Naive thymus-derived CD4-positive, alpha-beta T cell (primary cell): Measurements from ENCODE around the gene ANGEL1. TPM values are rescaled to one million over a fixed set of nuclear protein-coding genes. Genes with fewer than 3 reads are reported as not detected.

ENCODE experiments used
- ATAC-seq: fragments of 150-1000 bp; cut with Tn5 transposase; 2 replicates; pipeline ENCODE4 v1.10.0; 2021; ENCODE audit warnings: mild to moderate bottlenecking, moderate library complexity
- CTCF ChIA-PET: fragments of 350-600 bp; sonication (Branson Sonifier 250); formaldehyde crosslinking; loops from one replicate; lab custom pipeline; 2021; ENCODE audit warnings: antibody characterized with exemption; lab: Charles Lee
- POLR2A ChIA-PET: fragments of 350-600 bp; sonication (Branson Sonifier 250); formaldehyde crosslinking; loops from one replicate; lab custom pipeline; 2021; ENCODE audit warnings: antibody characterized with exemption, inconsistent platforms; lab: Charles Lee
- DNase-seq, 9 donors: peaks; one replicate each; pipeline versions ENCODE4 v3.0.0 to v3.0.0-alpha.2; 2020 to 2022; ENCODE audit warnings: mixed read lengths in 1 of 9
- H3K27ac ChIP-seq: one replicate; pipeline ENCODE4 v1.7.0; 2013; ENCODE audit warnings: mild to moderate bottlenecking, low read depth, low read length, moderate library complexity
- H3K27me3 ChIP-seq, 2 donors: one replicate each; pipeline ENCODE4 v1.7.0; 2013; ENCODE audit warnings: low read length in 2 of 2, mild to moderate bottlenecking in 2 of 2, moderate library complexity in 2 of 2; ENCODE audit not compliant: control insufficient read depth in 2 of 2, insufficient read depth in 2 of 2
- H3K36me3 ChIP-seq, 3 experiments: 1 replicate in 2 of 3; 2 replicates in 1 of 3; pipeline ENCODE4 v1.7.0; 2013; ENCODE audit warnings: low read length in 3 of 3, mild to moderate bottlenecking in 3 of 3, moderate library complexity in 1 of 3; ENCODE audit not compliant: insufficient read depth in 3 of 3, control insufficient read depth in 2 of 3
- H3K4me1 ChIP-seq, 2 donors: one replicate each; pipeline ENCODE4 v1.7.0; 2013; ENCODE audit warnings: low read length in 2 of 2, mild to moderate bottlenecking in 2 of 2, moderate library complexity in 1 of 2; ENCODE audit not compliant: control insufficient read depth in 2 of 2, insufficient read depth in 2 of 2
- H3K4me3 ChIP-seq: 2 replicates; pipeline ENCODE4 v1.7.0; 2013; ENCODE audit warnings: mild to moderate bottlenecking, low read length
- H3K9me3 ChIP-seq, 3 experiments: 1 replicate in 2 of 3; 2 replicates in 1 of 3; pipeline ENCODE4 v1.7.0; 2013; ENCODE audit warnings: low read length in 3 of 3; ENCODE audit not compliant: control insufficient read depth in 2 of 3
- H3K27ac Mint-ChIP-seq, 9 donors: one replicate each; pipeline ENCODE4 v1.8.0; 2020 to 2022; ENCODE audit warnings: mixed read lengths in 9 of 9, mild to moderate bottlenecking in 8 of 9, moderate library complexity in 5 of 9, inconsistent platforms in 2 of 9
- H3K27me3 Mint-ChIP-seq, 5 donors: one replicate each; pipeline ENCODE4 v1.8.0; 2021 to 2022; ENCODE audit warnings: mixed read lengths in 5 of 5, mild to moderate bottlenecking in 1 of 5
- H3K36me3 Mint-ChIP-seq, 5 donors: one replicate each; pipeline ENCODE4 v1.8.0; 2020 to 2022; ENCODE audit warnings: mixed read lengths in 5 of 5, mild to moderate bottlenecking in 3 of 5, inconsistent platforms in 1 of 5
- H3K4me1 Mint-ChIP-seq, 7 donors: one replicate each; pipeline ENCODE4 v1.8.0; 2020 to 2022; ENCODE audit warnings: mixed read lengths in 7 of 7, mild to moderate bottlenecking in 3 of 7, inconsistent platforms in 1 of 7
- H3K4me3 Mint-ChIP-seq, 10 donors: one replicate each; pipeline ENCODE4 v1.8.0; 2020 to 2022; ENCODE audit warnings: mild to moderate bottlenecking in 10 of 10, mixed read lengths in 10 of 10, moderate library complexity in 6 of 10, inconsistent platforms in 2 of 10
- H3K9me3 Mint-ChIP-seq, 11 donors: one replicate each; pipeline ENCODE4 v1.8.0; 2020 to 2022; ENCODE audit warnings: mixed read lengths in 11 of 11, mild to moderate bottlenecking in 4 of 11, inconsistent platforms in 1 of 11, moderate library complexity in 1 of 11
- intact Hi-C, 2 donors: fragments of 100-400 bp; cut with micrococcal nuclease; formaldehyde crosslinking; loops; one replicate each; pipeline ENCODE4 v1.15.1; 2023
- polyA plus RNA-seq, 2 donors: library from polyadenylated mRNA; unstranded; fragments of 300-500 nt; fragmentation: Illumina TruSeq; gene quantifications; one replicate each; pipeline ENCODE4 v1.2.3, GENCODE V29; 2021
- total RNA-seq, 6 experiments: library from RNA in 5 of 6; stranded (reverse) in 5 of 6; gene quantifications; 1 replicate in 5 of 6; 2 replicates in 1 of 6; pipeline ENCODE4 v1.2.3 and lab custom pipeline; 2021 to 2026

The ANGEL1 gene
- total and polyA plus RNA-seq, 7 experiments from 2014 or later = 14.5 to 37.6 (median 28.3) TPM

DNA sequence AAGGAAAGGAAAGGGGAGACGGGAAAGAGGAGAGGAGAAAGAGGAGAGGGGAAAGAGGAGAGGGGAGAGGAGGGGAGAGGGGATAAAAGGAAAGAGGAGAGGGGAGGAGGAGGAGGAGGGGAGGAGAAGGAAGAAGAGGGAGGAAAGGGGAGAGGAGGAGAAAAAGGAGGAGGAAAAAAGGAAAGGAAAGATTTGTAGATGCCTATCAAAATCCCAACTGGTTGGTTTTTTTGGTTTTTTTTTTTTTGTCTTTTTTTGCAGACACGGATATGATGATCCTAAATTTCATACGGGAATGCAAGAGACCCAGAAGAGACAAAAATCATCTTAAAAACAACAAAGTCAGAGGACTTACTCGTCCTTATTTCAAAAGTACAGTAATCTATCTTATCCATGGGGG lies 19.4 kb downstream of the ANGEL1 start:
- POLR2A ChIA-PET = no interaction called here
- Histone ChIP-seq H3K36me3 (peaks cover 0 to 54% (median 9%) of the 10 kb centered on the region in 3 experiments), H3K27me3 (no peaks in the 10 kb centered on the region), H3K4me3 (no peak overlapping the region), H3K4me1 (no peaks in the 10 kb centered on the region), H3K9me3 (no peaks in the 10 kb centered on the region), H3K27ac (no peak overlapping the region)
- H3K9me3 Mint-ChIP-seq = peaks cover 0 to 2% (median 0%) of the 10 kb centered on the region in 11 donors
- intact Hi-C loops = no loop called here
- no peak for ATAC-seq
- peak overlapping the region in 1 of 9 donors; percentile 24 for H3K27ac Mint-ChIP-seq
- DNase-seq = no peak
- peaks cover 0 to 56% (median 23%) of the 10 kb centered on the region in 5 donors for H3K36me3 Mint-ChIP-seq
- H3K4me1 Mint-ChIP-seq = peaks cover 0 to 12% (median 9%) of the 10 kb centered on the region in 7 donors
- H3K4me3 Mint-ChIP-seq = no peak overlapping the region
- H3K27me3 Mint-ChIP-seq = no peaks in the 10 kb centered on the region
- CTCF ChIA-PET = no interaction called here

DNA sequence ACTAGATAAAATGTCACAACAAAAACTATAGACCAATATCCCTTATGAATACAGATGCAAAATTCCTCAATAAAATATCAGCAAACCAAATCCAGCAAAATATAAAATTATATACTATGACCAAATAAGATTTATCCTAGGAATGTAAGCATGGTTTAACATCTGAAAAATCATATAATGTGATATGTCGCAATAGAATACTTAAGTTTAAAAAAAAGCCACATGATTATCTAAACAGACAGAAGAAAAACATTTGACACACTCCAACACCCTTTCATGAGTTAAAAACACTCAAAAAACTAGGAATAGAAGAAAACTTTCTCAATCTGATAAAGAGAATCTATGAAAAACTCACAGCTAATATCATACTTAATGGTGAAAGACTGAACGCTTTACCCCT lies 20.3 kb downstream of the ANGEL1 start:
- Mint-ChIP-seq H3K36me3 (peaks cover 5 to 54% (median 20%) of the 10 kb centered on the region in 5 donors), H3K9me3 (peaks cover 0 to 4% (median 0%) of the 10 kb centered on the region in 11 donors), H3K27ac (no peak overlapping the region), H3K27me3 (no peaks in the 10 kb centered on the region), H3K4me1 (peaks cover 0 to 12% (median 9%) of the 10 kb centered on the region in 7 donors), H3K4me3 (no peak overlapping the region)
- no peaks in the 10 kb centered on the region for H3K27me3 ChIP-seq
- ATAC-seq = no peak
- no peaks in the 10 kb centered on the region for H3K9me3 ChIP-seq
- no peaks in the 10 kb centered on the region for H3K4me1 ChIP-seq
- H3K27ac ChIP-seq = no peak overlapping the region
- H3K4me3 ChIP-seq = no peak overlapping the region
- peaks cover 0 to 55% (median 9%) of the 10 kb centered on the region in 3 experiments for H3K36me3 ChIP-seq
- intact Hi-C loops = no loop called here
- POLR2A ChIA-PET = no interaction called here
- DNase-seq = no peak
- CTCF ChIA-PET = no interaction called here

DNA sequence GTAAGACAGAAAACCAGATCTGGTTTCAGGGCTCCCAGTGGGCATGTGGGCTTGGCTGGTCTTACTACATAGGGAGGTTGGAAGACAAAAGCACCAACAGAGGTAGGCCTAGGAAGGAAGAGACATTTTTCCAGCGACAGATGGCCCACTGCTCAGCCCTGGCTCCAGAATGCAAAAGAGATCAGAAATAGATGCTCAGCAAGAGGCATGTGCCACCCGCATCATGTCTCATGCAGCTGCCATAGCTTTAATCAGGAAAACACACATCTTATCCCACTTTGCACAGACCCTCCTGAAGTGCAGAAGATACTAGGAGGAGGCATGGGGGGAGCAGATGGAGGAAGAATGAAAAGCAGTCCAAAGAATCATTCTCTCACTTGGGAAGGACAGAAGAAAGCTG lies 26.1 kb downstream of the ANGEL1 start:
- Mint-ChIP-seq H3K4me1 (peaks cover 8 to 37% (median 15%) of the 10 kb centered on the region in 7 donors), H3K27me3 (no peaks in the 10 kb centered on the region), H3K4me3 (no peak overlapping the region), H3K36me3 (peaks cover 5 to 40% (median 16%) of the 10 kb centered on the region in 5 donors), H3K27ac (peak overlapping the region in 5 of 9 donors; percentile 40 to 84 (median 53)), H3K9me3 (peaks cover 0 to 3% (median 0%) of the 10 kb centered on the region in 11 donors)
- peaks cover 0 to 6% of the 10 kb centered on the region in 2 donors for H3K4me1 ChIP-seq
- ChIA-PET CTCF (no interaction called here), POLR2A (no interaction called here)
- H3K36me3 ChIP-seq = peaks cover 0 to 79% (median 9%) of the 10 kb centered on the region in 3 experiments
- no peak for DNase-seq
- H3K27ac ChIP-seq = no peak overlapping the region
- no peak overlapping the region for H3K4me3 ChIP-seq
- no peaks in the 10 kb centered on the region for H3K27me3 ChIP-seq
- no peak for ATAC-seq
- no peaks in the 10 kb centered on the region for H3K9me3 ChIP-seq
- intact Hi-C loops = no loop called here

GRCh38 chr14:76784881-76785280 lies 27.8 kb downstream of the ANGEL1 start:
- ChIA-PET POLR2A (no interaction called here), CTCF (interaction anchor here (1.4 kb wide), 1 partner anchor 286 kb away, joined by 3 read pairs; no protein-coding TSS in a partner anchor)
- H3K27me3 Mint-ChIP-seq = no peaks in the 10 kb centered on the region
- Histone ChIP-seq H3K4me3 (no peak overlapping the region), H3K36me3 (peaks cover 0 to 68% (median under 1%) of the 10 kb centered on the region in 3 experiments), H3K27me3 (no peaks in the 10 kb centered on the region), H3K4me1 (peaks cover 0 to 6% of the 10 kb centered on the region in 2 donors), H3K9me3 (no peaks in the 10 kb centered on the region), H3K27ac (no peak overlapping the region)
- no peak overlapping the region for H3K4me3 Mint-ChIP-seq
- intact Hi-C loops = loop anchor here (1.0 to 2.0 kb wide), 2 partner anchors 28 to 75 kb away; partner anchors contain the start of gene ANGEL1 (in 2 of the 2)
- peaks cover 5 to 45% (median 15%) of the 10 kb centered on the region in 5 donors for H3K36me3 Mint-ChIP-seq
- peaks cover 0 to 4% (median 0%) of the 10 kb centered on the region in 11 donors for H3K9me3 Mint-ChIP-seq
- peak overlapping the region in 6 of 9 donors; percentile 5 to 83 (median 22) for H3K27ac Mint-ChIP-seq
- DNase-seq (peak; percentile 19 to 64 (median 40)), ATAC-seq (peak; percentile 98)
- peaks cover 8 to 43% (median 15%) of the 10 kb centered on the region in 7 donors for H3K4me1 Mint-ChIP-seq

DNA sequence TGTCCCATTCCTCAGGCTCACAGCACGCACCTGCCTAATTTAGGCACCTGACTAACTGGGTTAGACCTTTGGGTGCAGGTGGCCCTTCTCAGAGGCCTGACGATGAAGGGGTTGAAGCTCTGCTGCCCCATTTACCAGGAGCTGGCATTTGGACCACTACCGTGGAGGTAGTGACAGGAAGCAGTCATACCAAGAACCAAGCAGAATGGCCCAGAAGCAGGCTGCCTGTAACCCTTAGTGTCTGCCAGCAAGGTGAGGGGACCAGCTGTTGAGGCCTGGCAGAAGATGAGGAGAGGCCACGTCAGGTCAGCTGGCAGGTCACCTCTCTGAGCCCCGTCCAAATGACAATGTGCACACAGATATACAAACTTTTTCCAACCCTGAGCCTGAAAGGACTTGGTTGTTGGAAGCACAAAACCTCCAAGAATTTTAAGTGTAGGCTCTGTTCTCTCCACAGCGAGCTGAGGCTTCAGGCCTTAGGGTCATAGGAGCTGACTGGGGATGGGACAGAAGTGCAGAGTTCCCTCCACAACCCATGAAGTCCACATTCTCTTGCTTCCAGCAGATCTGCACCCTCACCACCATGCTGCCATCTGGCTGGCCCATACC lies 28.3 kb downstream of the ANGEL1 start:
- Mint-ChIP-seq H3K4me3 (no peak overlapping the region), H3K9me3 (peaks cover 0 to 4% (median 0%) of the 10 kb centered on the region in 11 donors), H3K36me3 (peaks cover 5 to 45% (median 15%) of the 10 kb centered on the region in 5 donors), H3K27ac (peak overlapping the region in 8 of 9 donors; percentile 5 to 81 (median 40)), H3K4me1 (peaks cover 8 to 43% (median 15%) of the 10 kb centered on the region in 7 donors), H3K27me3 (no peaks in the 10 kb centered on the region)
- ATAC-seq (no peak), DNase-seq (no peak)
- no peak overlapping the region for H3K4me3 ChIP-seq
- peaks cover 0 to 6% of the 10 kb centered on the region in 2 donors for H3K4me1 ChIP-seq
- no peak overlapping the region for H3K27ac ChIP-seq
- intact Hi-C loops = loop anchor here (1.0 to 2.0 kb wide), 2 partner anchors 28 to 74 kb away; partner anchors contain the start of gene ANGEL1 (in 2 of the 2)
- H3K36me3 ChIP-seq = peaks cover 0 to 66% (median 0%) of the 10 kb centered on the region in 3 experiments
- ChIA-PET CTCF (interaction anchor here (1.7 kb wide), 1 partner anchor 74 kb away, joined by 12 read pairs; no protein-coding TSS in a partner anchor), POLR2A (no interaction called here)
- H3K9me3 ChIP-seq = no peaks in the 10 kb centered on the region
- H3K27me3 ChIP-seq = no peaks in the 10 kb centered on the region

DNA sequence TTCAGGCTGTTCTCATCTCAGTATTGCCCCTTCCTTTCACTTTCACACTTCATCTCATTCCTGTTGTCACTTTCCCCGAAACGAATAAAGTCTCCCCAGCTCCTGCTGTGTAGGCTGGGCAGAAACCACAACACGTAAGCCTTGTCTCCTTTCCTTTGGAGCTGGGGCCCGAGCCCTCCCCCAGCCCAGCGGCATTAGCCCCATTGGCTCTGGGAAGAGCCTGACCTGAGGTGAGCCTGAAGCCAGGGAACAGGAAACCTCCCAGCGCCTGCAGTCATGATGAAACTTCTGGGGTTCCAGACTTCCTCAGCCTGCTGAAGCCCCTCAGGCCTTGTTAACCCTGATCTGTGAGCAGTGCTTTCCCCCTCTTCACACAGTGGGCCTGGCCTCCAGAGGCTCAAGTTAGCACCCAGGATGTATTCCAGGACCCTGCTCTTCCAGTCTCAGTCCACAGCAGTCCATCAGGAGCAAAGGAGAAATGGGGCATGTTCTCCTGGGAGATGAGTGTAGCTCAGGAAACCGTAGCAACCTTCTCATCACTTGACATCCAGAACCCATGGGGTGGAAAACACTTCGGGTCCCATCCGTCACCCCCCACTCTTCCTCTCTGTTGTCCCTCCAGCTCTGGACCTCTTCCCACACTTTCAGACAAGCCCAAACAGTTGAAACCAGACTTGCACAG lies 29.7 kb downstream of the ANGEL1 start:
- ChIA-PET CTCF (interaction anchor here (1.7 kb wide), 1 partner anchor 73 kb away, joined by 12 read pairs; no protein-coding TSS in a partner anchor), POLR2A (no interaction called here)
- peaks cover 0 to 6% of the 10 kb centered on the region in 2 donors for H3K4me1 ChIP-seq
- H3K36me3 ChIP-seq = peaks cover 0 to 53% (median 0%) of the 10 kb centered on the region in 3 experiments
- H3K27ac ChIP-seq = peak overlapping the region; percentile 17
- ATAC-seq = no peak
- Mint-ChIP-seq H3K36me3 (peaks cover 5 to 40% (median 14%) of the 10 kb centered on the region in 5 donors), H3K4me3 (peak overlapping the region in 1 of 10 donors; percentile 67), H3K9me3 (peaks cover 0 to 4% (median 0%) of the 10 kb centered on the region in 11 donors), H3K4me1 (peaks cover 10 to 43% (median 15%) of the 10 kb centered on the region in 7 donors), H3K27ac (peak overlapping the region; percentile 40 to 91 (median 78)), H3K27me3 (no peaks in the 10 kb centered on the region)
- H3K4me3 ChIP-seq = no peak overlapping the region
- no peaks in the 10 kb centered on the region for H3K9me3 ChIP-seq
- H3K27me3 ChIP-seq = no peaks in the 10 kb centered on the region
- intact Hi-C loops = loop anchor here in 1 of 2 donors (1.0 kb wide), 1 partner anchor 15 kb away; no protein-coding TSS in a partner anchor
- peak in 1 of 9 donors; percentile 27 for DNase-seq
